Esophagus squamous epithelium (tissue), 4 donors: ENCODE data around the gene MYBPC3. TPM values are rescaled to one million over a fixed set of nuclear protein-coding genes. Genes with fewer than 3 reads are reported as not detected.

Experiments
- small RNA-seq, 4 donors: library from RNA; depleted of rRNA; stranded (forward); fragments of <200 nt; gene quantifications; one replicate each; pipeline ENCODE3, GENCODE V24; 2016
- total RNA-seq, 4 donors: library from RNA; depleted of rRNA; stranded (reverse); fragments of >200 nt; gene quantifications; one replicate each; pipeline ENCODE4 v1.1.0, GENCODE V29; 2016

Gene MYBPC3
- total RNA-seq, 4 donors from 2014 or later = 0.08 TPM; not detected in 3

Small RNA genes within 50 kb of the gene (small RNA-seq; reads per million reads assigned to genes)
- 0 reads per million in 4 donors for gene MIR4487

Other genes with a start within 250 kb of the MYBPC3 start
- 100 to 1,000 TPM in 3 of 4 donors, 10 to 100 TPM in 1; 95.3 to 171 (median 119) TPM for gene ARFGAP2, start 175.8 kb downstream of the MYBPC3 start, total RNA-seq
- gene PACSIN3, start 166.3 kb downstream of the MYBPC3 start, total RNA-seq = 10 to 100 TPM; 55.9 to 95.7 (median 65.0) TPM
- 10 to 100 TPM; 25.7 to 65.8 (median 43.5) TPM for gene DDB2, start 137.7 kb downstream of the MYBPC3 start, total RNA-seq
- 10 to 100 TPM; 20.4 to 38.0 (median 26.5) TPM for gene ACP2, start 103.9 kb downstream of the MYBPC3 start, total RNA-seq
- 10 to 100 TPM in 2 of 4 donors, 1 to 10 TPM in 2; 2.4 to 24.8 (median 12.5) TPM for gene NR1H3, start 94.7 kb downstream of the MYBPC3 start, total RNA-seq
- gene MADD, start 82.6 kb downstream of the MYBPC3 start, total RNA-seq = 10 to 100 TPM; 12.6 to 34.7 (median 15.4) TPM
- 10 to 100 TPM in 2 of 4 donors, 1 to 10 TPM in 2; 2.6 to 15.4 (median 8.8) TPM for gene SPI1, start 25.8 kb upstream of the MYBPC3 start, total RNA-seq
- 10 to 100 TPM; 10.9 to 44.3 (median 13.8) TPM for gene SLC39A13, start 55.9 kb upstream of the MYBPC3 start, total RNA-seq
- 100 to 1,000 TPM in 3 of 4 donors, 10 to 100 TPM in 1; 72.9 to 134 (median 122) TPM for gene PSMC3, start 73.7 kb upstream of the MYBPC3 start, total RNA-seq
- gene RAPSN, start 96.4 kb upstream of the MYBPC3 start, total RNA-seq = under 1 TPM in 1 of 4 donors, not detected in 3; 0.38 TPM
- gene CELF1, start 200.4 kb upstream of the MYBPC3 start, total RNA-seq = 10 to 100 TPM; 50.4 to 88.9 (median 64.1) TPM
- gene PTPMT1, start 212.9 kb upstream of the MYBPC3 start, total RNA-seq = 10 to 100 TPM; 67.7 to 92.3 (median 78.7) TPM
- gene KBTBD4, start 226.3 kb upstream of the MYBPC3 start, total RNA-seq = 10 to 100 TPM; 12.4 to 22.7 (median 16.0) TPM
- 10 to 100 TPM; 65.5 to 89.9 (median 83.6) TPM for gene NDUFS3, start 226.4 kb upstream of the MYBPC3 start, total RNA-seq
- not detected for gene FAM180B, start 234.0 kb upstream of the MYBPC3 start, total RNA-seq
- under 1 TPM in 3 of 4 donors, not detected in 1; 0.35 to 0.57 (median 0.41) TPM for gene C1QTNF4, start 241.7 kb upstream of the MYBPC3 start, total RNA-seq